HG03558 (cell line): ENCODE data around the gene CNTRL.
A peak's percentile ranks its signal among the peaks of the same experiment; 100 is the strongest.
"Not testable (repeated sequence)": the region's sequence is repeated elsewhere in the genome, so short reads cannot be mapped to it uniquely, and the experiment has no call there.

Source experiments
- ATAC-seq: cut with Tn5 transposase; IDR thresholded peaks from one replicate; pipeline ENCODE4 v1.9.1; 2021; ENCODE audit warnings: moderate number of reproducible peaks; ENCODE audit not compliant: unreplicated experiment; ENCODE audit errors: extremely low read depth

CNTRL gene

DNA sequence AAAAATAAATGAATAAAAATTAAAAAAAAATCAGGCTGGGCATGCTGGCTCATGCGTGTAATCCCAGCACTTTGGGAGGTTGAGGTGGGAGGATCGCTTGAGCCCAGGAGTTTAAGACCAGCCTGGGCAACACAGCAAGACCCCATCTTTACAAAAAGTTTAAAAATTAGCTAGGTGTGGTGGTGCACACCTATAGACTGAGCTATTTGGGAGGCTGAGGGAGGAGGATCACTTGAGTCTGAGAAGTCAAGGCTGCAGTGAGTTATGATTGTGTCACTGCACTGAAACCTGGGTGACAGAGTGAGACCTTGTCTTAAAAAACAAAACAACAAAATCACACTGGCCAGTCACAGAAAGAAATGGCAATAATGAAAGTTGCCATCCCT is 3.4 kb upstream of the CNTRL start:
- ATAC-seq: no peak

DNA sequence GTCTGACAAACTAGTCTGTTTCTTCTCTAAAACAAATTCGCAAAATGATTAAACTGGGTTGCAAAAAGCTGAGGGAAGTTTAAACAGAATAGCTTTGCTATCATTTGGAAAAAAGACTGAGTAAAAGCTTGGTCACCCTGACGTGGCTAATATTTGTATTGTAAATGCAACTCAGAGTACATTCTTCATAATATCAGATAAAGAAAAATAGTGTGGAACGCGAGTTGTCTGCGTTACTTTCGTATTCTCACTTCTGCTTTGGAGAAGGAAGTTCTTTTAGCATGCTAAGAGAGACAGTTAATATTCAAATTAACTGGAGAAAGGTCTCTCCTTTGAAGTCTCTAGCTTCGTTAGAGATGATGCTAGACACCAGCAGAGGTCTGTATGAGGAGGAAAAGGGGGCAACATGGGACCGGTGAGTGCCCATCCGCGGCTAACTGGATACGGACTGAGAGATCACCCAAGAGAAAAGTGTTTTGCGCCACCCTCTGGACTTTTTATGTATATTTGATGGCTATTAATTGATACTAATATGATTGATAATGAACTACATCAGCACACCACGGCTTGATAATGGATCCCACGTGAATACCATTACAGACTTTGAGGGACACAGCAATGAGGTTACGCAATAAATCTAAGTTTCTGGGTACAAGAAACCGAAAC is 2.9 kb upstream of the CNTRL start:
- peak; percentile 20 for ATAC-seq

DNA sequence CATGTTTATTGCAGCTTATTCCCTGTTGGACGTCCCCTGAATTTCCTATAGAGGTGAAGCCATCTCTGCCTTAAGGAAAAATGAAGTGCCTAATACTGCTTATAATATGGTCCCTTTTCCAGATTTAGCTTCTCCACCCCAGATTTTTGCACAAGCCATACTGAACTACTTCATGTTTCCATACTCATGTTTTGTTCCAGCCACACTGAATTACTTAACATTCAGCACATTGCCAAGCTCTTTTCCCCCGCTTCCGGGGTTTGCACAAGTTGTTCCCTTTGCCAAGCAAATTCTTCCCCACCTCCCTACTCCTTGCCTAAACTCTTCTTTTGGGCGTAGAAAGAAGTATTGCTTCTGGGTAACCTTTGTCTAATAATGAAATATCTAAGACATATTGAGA is 1.7 kb upstream of the CNTRL start:
- ATAC-seq: no peak

DNA sequence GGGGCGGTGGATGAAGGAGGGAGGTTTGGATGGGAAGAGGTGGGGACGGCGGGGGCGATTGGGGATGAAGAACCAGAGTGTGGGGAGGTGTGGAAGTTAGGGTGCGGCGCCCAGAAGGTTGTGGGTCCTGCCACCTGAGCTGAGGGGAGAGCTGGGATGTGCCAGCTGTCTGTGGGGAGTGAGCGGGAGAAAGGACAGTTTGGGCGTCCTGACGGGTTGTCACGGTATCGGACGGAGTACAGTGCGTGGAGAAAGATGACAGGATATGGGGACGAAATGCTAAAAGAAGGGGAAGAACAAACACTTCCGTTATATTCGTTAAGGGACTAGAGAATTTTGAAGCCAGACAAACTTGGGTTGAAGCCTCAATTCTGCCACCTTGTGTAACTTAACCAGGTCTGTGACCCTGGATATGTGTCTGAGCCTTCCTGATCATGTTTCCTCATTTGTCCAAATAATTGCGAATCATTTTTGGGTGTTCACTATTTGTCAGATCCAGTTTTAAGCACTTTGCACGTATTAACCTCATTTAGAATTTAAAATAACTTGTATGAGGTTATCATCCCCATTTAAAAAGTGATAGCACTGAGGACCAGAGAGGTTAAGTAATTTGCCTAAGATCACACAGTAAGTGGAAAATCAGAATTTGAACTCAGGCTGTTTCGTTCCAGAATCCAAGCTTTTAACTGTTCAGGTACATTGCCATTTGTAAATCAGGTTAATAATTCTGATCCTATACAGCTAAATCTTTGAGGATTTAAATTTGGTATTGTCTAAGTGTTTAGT is 689 bp downstream of the CNTRL start:
- no peak for ATAC-seq

DNA sequence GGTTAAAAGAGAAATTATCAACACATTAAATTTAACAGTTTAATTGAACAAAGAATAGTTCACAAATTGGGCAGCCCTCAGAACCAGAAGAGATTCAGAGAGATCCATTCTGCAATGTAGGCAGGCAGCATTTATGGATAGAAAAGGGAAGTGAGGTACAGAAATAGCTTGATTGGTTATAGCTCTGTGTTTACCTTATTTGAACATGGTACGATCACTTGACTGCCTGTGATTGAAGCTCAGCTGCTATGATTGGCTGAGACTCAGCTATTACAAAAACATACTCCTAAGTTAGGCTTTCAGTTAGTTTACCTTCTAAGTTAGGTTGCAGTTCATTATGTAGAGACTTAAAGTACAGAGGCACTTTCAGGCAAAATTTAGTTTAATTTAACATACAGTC is 7.3 kb downstream of the CNTRL start:
- no peak for ATAC-seq

DNA sequence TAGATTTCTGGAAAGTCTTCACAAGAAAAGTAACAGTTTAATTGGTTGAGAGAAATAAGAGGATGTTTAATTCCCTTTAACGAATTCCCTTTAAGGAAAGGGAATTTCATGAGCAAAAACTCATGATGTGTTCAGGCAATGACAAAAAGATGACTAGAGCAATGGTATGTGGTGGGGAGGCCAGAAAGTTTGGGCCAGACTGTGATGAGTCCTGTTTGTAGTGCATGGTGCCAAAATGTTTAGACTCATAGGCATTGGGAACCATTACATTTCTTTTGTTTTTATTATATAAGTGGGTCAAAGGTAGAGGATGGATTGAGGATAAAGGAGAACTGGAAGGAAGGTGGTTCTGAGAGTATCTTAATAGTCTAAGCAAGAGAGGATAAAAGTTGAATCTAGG is 10.9 kb downstream of the CNTRL start:
- ATAC-seq: no peak

DNA sequence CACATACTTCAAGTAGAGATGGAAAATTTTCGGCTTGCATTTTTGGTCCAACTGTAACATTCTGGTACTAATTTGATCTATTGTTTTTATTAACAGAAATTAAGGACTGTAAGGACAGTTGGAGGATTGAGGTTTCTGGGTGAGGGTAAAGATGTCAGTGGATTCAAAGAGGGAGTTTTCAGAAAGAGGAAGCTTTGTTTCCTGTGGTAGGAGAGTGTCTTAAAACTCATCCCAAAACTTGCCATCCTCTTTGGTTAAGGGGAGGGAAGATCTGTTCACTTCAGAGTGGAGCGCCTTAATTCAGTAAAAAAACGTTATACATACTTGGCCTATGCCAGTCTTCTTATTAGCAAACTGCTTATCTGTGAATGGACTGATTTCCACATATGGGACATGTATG is 13.8 kb downstream of the CNTRL start:
- no peak for ATAC-seq

DNA sequence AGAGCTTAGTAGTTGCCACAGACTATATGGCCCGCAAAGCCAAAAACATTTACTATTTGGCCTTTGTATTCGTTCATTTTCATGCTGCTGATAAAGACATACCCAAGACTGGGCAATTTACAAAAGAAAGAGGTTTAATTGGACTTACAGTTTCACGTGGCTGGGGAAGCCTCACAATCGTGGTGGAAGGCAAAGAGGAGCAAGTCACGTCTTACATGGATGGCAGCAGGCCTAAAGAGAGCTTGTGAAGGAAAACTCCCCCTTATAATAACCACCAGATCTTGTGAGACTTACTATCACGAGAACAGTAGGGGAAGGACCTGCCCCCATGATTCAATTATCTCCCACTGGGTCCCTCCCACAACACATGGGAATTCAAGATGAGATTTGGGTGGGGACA is 16.0 kb downstream of the CNTRL start:
- ATAC-seq: not testable (repeated sequence)

DNA sequence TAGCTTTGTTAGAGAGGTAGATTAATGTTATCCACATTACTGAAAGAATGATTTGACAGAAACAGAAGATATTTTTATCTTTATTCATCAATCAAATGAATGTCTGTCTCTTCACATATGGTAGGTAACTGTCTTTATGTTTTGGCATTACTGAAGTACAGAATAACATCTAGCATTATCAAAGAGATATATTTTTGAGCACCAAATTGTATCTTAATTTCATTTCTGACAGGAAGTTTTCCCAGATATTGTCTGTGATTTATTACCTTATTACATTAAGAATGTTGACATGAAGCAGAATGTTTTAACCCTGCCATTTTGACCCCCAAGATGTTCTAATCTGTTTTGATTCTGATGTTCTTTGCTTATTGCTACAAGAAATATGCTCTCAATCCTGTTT is 20.3 kb downstream of the CNTRL start:
- no peak for ATAC-seq

DNA sequence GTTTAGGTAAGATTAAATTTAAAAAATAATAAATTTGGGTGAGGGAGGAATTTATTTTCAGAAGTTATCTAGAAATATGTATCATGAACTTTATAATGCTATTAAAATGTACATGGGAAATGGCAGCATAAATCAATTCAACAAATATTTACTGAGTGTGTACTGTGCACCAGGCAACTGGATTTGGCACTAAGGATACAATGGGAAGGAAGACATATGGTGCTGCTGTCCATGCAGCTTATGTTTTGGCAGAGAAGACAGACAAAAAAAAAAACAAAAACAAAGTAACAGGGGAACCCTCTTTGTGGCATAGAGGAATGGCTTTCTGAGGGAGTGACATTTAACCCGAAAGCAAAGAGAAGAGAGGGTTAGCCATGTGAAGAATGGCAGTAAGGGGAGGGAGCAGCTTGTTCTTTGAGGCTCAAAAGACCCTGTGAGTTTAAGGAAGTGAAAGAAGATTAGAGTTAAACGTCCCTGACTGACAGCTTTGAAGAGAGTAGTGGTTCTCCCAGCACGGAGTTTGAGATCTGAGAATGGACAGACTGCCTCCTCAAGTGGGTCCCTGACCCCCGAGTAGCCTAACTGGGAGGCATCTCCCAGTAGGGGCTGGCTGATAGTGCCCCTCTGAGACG is 23.9 kb downstream of the CNTRL start:
- ATAC-seq: no peak

DNA sequence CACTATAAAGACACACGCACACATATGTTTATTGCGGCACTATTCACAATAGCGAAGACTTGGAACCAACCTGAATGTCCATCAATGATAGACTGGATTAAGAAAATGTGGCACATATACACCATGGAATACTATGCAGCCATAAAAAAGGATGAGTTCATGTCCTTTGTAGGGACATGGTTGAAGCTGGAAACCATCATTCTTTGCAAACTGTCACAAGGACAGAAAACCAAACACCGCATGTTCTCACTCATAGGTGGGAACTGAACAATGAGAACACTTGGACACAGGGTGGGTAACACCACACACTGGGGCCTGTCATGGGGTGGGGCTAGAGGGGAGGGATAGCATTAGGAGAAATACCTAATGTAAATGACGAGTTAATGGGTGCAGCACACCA is 29.3 kb downstream of the CNTRL start:
- ATAC-seq: not testable (repeated sequence)

DNA sequence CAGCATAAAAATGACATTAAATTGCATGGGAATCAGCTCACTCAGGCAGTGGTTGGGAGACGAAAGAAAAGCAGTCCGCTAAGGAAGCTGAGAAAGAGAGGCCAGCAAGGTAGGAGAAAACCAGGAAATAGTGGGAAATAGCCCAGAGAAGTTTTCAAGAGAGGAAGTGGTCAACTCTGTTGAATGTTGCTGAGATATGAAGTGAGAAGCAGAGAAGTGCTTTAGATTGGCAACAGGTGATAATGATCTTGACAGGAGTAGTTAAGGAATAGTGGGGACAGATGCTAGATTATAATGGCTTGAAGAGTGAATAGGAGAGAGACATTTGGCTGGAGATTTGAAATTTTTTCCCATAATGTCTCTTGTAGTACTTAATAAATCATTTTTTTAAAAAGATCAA is 30.8 kb downstream of the CNTRL start:
- no peak for ATAC-seq

DNA sequence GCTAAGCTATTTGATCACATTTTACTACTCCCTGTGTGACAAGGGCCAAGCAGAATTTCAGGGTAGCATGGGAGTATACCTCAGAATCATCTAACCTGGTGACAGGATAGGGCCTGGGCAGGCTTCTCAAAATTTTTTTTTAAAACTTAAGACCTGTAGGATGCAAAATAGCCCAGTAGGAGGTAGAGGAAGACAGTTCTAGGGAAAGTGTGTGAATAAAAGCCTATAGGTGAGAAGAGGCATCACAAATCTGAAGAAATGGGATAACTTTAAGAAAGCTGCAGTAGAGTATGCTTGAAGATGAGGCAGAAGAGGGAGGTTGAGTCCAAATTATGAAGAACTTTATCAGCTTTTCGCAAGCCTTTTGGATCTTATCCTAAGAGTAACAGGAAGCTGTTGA is 32.3 kb downstream of the CNTRL start:
- no peak for ATAC-seq

DNA sequence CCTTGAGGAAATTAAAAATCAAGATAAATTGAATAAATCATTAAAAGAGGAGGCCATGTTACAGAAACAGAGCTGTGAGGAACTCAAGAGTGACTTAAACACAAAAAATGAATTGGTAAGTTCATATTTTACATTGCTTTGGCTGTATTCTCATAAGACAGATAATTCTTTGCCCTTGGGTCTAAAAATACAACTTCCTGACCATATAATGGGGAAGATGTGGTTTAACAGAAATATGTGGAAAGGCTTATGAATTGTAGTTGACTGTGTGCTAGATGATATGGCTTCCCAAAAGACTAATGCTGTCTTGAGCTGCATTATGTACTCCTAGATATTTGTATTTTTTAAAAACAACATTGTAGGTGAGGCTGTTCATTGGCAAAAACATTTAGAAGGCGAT is 33.1 kb downstream of the CNTRL start:
- no peak for ATAC-seq

DNA sequence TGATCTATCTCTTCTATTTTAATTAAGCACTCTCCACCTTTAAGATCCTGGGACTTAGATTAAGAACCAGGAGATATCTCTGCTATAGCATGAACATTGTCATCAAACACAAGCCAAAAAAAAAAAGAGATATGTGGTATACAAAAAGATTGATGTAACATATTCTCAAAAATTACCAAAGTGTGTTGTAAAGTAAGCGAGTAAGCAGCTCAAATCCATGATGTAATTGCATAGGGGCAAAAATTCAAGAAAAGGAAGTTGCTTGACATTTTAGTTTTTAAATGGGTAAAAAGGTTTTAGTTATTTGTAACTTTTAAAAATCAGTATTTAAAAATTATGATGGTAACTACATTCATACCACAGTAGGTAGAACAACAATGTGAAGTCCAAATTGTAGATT is 40.7 kb downstream of the CNTRL start:
- ATAC-seq: no peak

DNA sequence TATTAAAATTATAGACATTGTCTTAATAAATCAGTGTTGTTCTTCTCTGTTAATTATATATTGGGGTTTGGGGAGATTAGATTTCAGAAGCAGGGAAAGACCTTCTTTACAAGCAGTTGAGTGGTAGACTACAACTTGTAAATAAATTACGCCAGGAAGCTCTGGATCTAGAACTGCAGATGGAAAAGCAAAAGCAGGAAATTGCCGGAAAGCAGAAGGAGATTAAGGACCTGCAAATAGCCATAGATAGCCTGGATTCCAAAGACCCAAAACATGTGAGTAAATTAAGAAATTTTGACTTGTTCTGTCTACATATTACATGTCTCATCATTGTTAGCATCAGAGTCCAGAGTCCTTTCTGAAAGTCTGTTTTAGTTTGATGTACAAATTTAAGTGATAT is 43.5 kb downstream of the CNTRL start:
- ATAC-seq: no peak

DNA sequence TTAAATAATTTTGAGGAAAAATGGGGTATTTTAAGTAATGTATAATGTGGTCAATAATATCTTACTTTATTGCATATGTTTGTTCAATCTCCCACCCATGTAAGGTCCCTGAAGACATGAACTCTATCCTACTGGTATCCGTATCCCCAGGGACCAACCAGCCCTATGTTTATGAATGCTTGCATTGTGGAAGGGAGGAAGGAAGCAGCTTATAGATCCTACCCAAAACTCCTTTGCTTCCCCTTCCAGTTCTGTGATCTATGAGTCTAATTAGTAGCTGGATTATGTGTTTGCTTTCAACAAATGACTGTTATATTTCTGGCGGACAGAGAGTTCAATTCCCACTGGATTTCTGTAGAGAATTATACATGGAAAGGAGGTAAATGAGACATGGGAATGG is 45.6 kb downstream of the CNTRL start:
- ATAC-seq: no peak

DNA sequence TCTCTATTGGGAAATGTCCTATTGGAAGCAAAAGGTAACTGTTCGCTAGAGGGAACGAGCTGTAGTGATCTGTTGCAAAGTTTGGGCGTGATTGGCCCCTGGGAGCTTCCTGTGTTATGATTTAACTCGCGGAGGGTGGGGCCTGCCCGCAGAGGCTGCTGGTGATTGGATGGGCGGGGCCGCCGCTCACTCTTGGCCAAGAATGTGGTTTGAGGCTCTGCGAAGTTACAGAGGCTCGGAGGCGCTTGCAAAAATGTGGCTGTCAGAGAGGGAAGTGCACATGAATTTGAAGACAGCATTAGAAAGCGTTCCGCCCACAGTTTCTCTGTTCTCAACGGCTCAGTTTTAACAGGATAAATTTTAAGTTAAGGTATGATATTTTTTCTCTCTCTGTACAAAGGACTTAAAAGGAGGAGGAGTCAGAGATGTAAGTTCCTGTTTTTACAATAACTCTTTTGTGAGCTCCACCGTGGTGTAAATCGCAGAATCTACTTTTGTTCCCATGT is 46.9 kb downstream of the CNTRL start:
- peak; percentile 88 for ATAC-seq

DNA sequence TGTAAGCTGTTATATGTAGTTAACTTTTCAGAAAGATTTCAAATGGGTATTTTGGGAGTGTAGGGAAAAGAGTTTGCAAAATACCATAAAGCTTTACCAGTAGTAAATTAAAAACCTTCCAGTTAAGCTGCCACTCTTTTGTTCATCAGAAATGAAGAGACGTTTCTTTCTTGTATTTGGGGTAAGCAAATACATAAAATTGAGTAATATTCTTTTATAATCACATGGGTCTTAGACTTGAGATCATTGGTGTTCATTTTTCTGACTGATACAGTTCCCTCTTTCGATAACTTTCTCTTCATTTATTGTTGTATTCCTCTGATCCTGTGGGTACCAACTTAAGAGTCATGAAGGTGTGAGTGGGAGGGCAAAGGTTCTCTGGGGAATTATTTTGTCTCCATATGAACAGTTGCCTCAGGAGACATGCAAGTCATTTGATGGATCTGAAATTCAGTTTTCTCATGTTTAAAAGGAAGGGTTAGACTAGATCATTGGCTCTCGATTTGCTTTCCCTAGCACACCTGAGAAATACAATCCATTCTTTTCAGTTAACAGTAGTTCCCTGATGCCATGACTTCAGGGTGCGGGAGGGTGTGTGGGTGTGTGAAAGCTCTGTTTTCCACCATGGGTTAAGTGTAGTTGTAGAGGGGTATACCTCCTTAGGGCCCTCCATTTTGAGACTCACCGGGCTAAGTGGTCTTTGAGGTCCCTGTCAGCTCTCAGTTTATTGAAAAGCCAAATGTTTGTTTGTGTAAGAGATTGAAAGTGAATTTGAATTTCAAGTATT is 47.7 kb downstream of the CNTRL start:
- ATAC-seq: no peak

DNA sequence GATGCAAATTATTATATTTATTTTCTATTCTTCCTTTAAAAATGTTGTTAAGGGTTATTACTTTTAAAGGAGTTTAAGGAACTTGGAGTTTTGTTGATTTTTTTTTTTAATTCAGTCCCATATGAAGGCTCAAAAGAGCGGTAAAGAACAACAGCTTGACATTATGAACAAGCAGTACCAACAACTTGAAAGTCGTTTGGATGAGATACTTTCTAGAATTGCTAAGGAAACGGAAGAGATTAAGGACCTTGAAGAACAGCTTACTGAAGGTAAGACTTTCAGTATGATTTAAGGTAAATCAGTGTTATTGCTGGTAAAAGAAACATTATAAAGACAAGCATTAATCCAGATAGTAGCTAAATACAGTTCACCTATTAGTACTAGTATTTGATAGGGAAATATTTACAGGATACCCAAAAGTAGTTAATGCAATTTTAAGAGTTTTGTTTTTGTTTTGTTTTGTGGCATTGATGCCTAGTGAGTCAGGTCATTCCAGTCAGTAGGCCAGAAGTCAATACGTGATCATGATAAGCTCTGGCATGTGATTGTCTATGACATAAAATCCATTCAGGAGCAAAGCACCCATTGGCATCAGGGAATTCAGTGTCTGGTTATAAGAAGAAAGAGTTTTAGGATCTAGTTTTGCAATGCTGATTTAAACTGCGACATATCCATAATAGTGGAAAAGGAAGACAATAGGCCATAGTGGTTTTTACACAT is 49.2 kb downstream of the CNTRL start:
- ATAC-seq: no peak
